ENCODE measurements around the gene BRS3. TPM values are rescaled to one million over a fixed set of nuclear protein-coding genes. Genes with fewer than 3 reads are reported as not detected.

The BRS3 gene
- total RNA-seq, 1 donor: not detected

DNA sequence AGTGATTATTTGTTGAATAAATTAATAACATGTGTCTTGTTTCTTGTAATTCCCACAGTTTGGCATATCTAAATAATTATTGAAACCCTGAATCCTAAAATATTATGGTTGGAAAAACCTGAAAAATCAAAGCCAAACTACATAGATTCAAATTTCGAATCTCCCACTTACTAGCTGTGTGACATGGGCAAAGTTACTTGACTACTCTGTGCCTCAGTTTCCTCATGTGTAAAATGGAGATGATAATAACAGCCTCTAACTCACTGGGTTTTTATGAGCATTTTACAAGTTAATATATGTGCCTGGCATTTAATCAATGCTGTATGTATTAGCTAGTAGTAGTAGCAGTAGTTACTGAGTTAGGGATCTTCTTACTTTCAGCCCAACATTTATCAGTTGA lies 34.6 kb upstream of the BRS3 start:
- Histone ChIP-seq H3K9me3 (ENCODE audit: low read depth, low read length) (no peaks in the 10 kb centered on the region), H3K27me3 (ENCODE audit: insufficient read depth, low read length) (no peaks in the 10 kb centered on the region), H3K79me2 (ENCODE audit: insufficient read depth, low read length) (no peaks in the 10 kb centered on the region), H2AFZ (ENCODE audit: low read length) (no peak overlapping the region), H3K27ac (ENCODE audit: low read depth, low read length) (no peak overlapping the region), H3K4me1 (ENCODE audit: insufficient read depth, low read length) (no peaks in the 10 kb centered on the region), H3K4me3 (ENCODE audit: insufficient read depth, low read length) (no peak overlapping the region), H3K36me3 (ENCODE audit: insufficient read depth, low read length) (no peaks in the 10 kb centered on the region), H3K4me2 (ENCODE audit: insufficient read depth, low read length) (no peak overlapping the region), H4K20me1 (ENCODE audit: insufficient read depth, low read length) (no peaks in the 10 kb centered on the region)
- no peak for DNase-seq (ENCODE audit: insufficient read length, low spot score, missing footprints)
- TF ChIP-seq CTCF (IDR thresholded peaks at IDR 0.05; ENCODE audit: extremely low read depth, low read depth, low read length): no peak

- no peak overlapping the region for H3K4me2 ChIP-seq (ENCODE audit: insufficient read depth, low read length)
- H4K20me1 ChIP-seq (ENCODE audit: insufficient read depth, low read length): no peaks in the 10 kb centered on the region
- H3K27ac ChIP-seq (ENCODE audit: low read depth, low read length): no peak overlapping the region
- H3K27me3 ChIP-seq (ENCODE audit: insufficient read depth, low read length): no peaks in the 10 kb centered on the region
- H3K4me1 ChIP-seq (ENCODE audit: insufficient read depth, low read length): no peaks in the 10 kb centered on the region
- H2AFZ ChIP-seq (ENCODE audit: low read length): no peak overlapping the region
- DNase-seq (ENCODE audit: insufficient read length, low spot score, missing footprints): no peak
- H3K79me2 ChIP-seq (ENCODE audit: insufficient read depth, low read length): no peaks in the 10 kb centered on the region
- no peak for TF ChIP-seq CTCF (IDR thresholded peaks at IDR 0.05; ENCODE audit: extremely low read depth, low read depth, low read length)
- no peaks in the 10 kb centered on the region for H3K9me3 ChIP-seq (ENCODE audit: low read depth, low read length)
- H3K36me3 ChIP-seq (ENCODE audit: insufficient read depth, low read length): no peaks in the 10 kb centered on the region
- no peak overlapping the region for H3K4me3 ChIP-seq (ENCODE audit: insufficient read depth, low read length)
Measured at GRCh38 chrX:136453771-136454170, 34.0 kb upstream of the BRS3 start.

DNA sequence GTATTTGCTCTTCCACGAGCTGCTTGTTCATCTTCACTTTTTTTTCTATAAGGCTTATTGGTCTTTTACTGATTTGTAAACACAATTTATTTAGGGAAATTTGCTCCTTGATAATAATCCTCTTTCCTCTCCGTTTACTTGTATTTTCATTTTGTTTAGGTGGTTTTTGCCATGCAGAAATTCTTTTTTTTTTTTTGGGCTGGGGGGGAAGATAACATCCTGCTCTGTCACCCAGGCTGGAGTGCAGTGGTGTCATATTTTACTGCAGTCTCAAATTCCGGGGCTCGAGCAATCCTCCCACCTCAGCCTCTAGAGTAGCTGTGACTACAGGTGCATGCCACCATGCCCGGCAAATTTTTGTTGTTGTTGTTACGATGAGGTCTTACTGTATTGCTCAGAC lies 31.6 kb upstream of the BRS3 start:
- H3K9me3 ChIP-seq (ENCODE audit: low read depth, low read length): no peaks in the 10 kb centered on the region
- no peak for DNase-seq (ENCODE audit: insufficient read length, low spot score, missing footprints)
- no peak overlapping the region for H3K4me3 ChIP-seq (ENCODE audit: insufficient read depth, low read length)
- no peaks in the 10 kb centered on the region for H4K20me1 ChIP-seq (ENCODE audit: insufficient read depth, low read length)
- H3K27me3 ChIP-seq (ENCODE audit: insufficient read depth, low read length): no peaks in the 10 kb centered on the region
- TF ChIP-seq CTCF (IDR thresholded peaks at IDR 0.05; ENCODE audit: extremely low read depth, low read depth, low read length): no peak
- no peak overlapping the region for H3K4me2 ChIP-seq (ENCODE audit: insufficient read depth, low read length)
- H3K27ac ChIP-seq (ENCODE audit: low read depth, low read length): no peak overlapping the region
- H3K79me2 ChIP-seq (ENCODE audit: insufficient read depth, low read length): no peaks in the 10 kb centered on the region
- no peak overlapping the region for H2AFZ ChIP-seq (ENCODE audit: low read length)
- no peaks in the 10 kb centered on the region for H3K36me3 ChIP-seq (ENCODE audit: insufficient read depth, low read length)
- no peaks in the 10 kb centered on the region for H3K4me1 ChIP-seq (ENCODE audit: insufficient read depth, low read length)

- Histone ChIP-seq H3K27me3 (ENCODE audit: insufficient read depth, low read length) (no peaks in the 10 kb centered on the region), H3K36me3 (ENCODE audit: insufficient read depth, low read length) (no peaks in the 10 kb centered on the region), H3K4me2 (ENCODE audit: insufficient read depth, low read length) (no peak overlapping the region), H3K9me3 (ENCODE audit: low read depth, low read length) (no peaks in the 10 kb centered on the region), H3K4me3 (ENCODE audit: insufficient read depth, low read length) (no peak overlapping the region), H4K20me1 (ENCODE audit: insufficient read depth, low read length) (no peaks in the 10 kb centered on the region), H3K4me1 (ENCODE audit: insufficient read depth, low read length) (no peaks in the 10 kb centered on the region), H2AFZ (ENCODE audit: low read length) (no peak overlapping the region), H3K79me2 (ENCODE audit: insufficient read depth, low read length) (no peaks in the 10 kb centered on the region), H3K27ac (ENCODE audit: low read depth, low read length) (no peak overlapping the region)
- DNase-seq (ENCODE audit: insufficient read length, low spot score, missing footprints): no peak
- TF ChIP-seq CTCF (IDR thresholded peaks at IDR 0.05; ENCODE audit: extremely low read depth, low read depth, low read length): no peak
Measured at GRCh38 chrX:136457303-136457917, 30.3 kb upstream of the BRS3 start.
